ENCODE results near the gene RPL13A. TPM values are rescaled to one million over a fixed set of nuclear protein-coding genes. Genes with fewer than 3 reads are reported as not detected.

RPL13A gene
- total and polyA plus RNA-seq, 2 of the 13 experiments (the other 11 are each of a cell fraction or from before 2014, with no cell fraction given), result 2,601 to 3,407 TPM

- H3K27ac ChIP-seq (ENCODE audit: extremely low read length, insufficient read depth, low read length), result no peak overlapping the region
- FAIRE-seq (no peak), ATAC-seq (no peak), DNase-seq (ENCODE audit: low spot score) (no peak)
- intact Hi-C loops (cut with micrococcal nuclease; ENCODE audit: unreplicated experiment), result no loop called here
- H3K4me1 ChIP-seq (ENCODE audit: insufficient read depth, low read length), result no peaks in the 10 kb centered on the region
- H3K79me2 ChIP-seq (ENCODE audit: insufficient read depth, low read length), result no peaks in the 10 kb centered on the region
- TF ChIP-seq TMF1 (CRISPR knock-in tag; IDR thresholded peaks at IDR 0.05; ENCODE audit: low read depth) (no peak), KIAA2018 (CRISPR knock-in tag; IDR thresholded peaks at IDR 0.05; ENCODE audit: borderline replicate concordance) (no peak), ZNF292 (CRISPR knock-in tag; IDR thresholded peaks at IDR 0.05; ENCODE audit: borderline replicate concordance, low read depth) (no peak), ZNF260 (CRISPR knock-in tag; IDR thresholded peaks at IDR 0.05; ENCODE audit: borderline replicate concordance, low read depth) (no peak), TOPORS (CRISPR knock-in tag; IDR thresholded peaks at IDR 0.05) (no peak), KLF6 (CRISPR knock-in tag; IDR thresholded peaks at IDR 0.05) (no peak), SRSF9 (IDR thresholded peaks at IDR 0.05; ENCODE audit: borderline replicate concordance, insufficient read depth, low read depth, low read length, poor library complexity, severe bottlenecking) (no peak), XBP1 (CRISPR knock-in tag; IDR thresholded peaks at IDR 0.05) (no peak), RBAK (CRISPR knock-in tag; IDR thresholded peaks at IDR 0.05) (no peak), POLR2AphosphoS2 (IDR thresholded peaks at IDR 0.05; ENCODE audit: low read depth, low read length) (no peak), PHF21A (CRISPR knock-in tag; IDR thresholded peaks at IDR 0.05) (no peak), SMARCE1 (IDR thresholded peaks at IDR 0.05; ENCODE audit: borderline replicate concordance) (no peak), ASH2L (IDR thresholded peaks at IDR 0.05; ENCODE audit: insufficient read length, low read depth, low read length) (no peak), DNMT3B (CRISPR knock-in tag; conservative IDR thresholded peaks at IDR 0.05) (no peak), ZNF432 (CRISPR knock-in tag; IDR thresholded peaks at IDR 0.05; ENCODE audit: borderline replicate concordance) (no peak)
- POLR2A ChIA-PET, result no interaction called here
- no peaks in the 10 kb centered on the region for H3K9me3 ChIP-seq (ENCODE audit: low read length)
- 96% methylated on average over 25 of the region's 25 CpGs for WGBS (ENCODE audit: low lambda C conversion rate)
- no peak overlapping the region for H3K9ac ChIP-seq (ENCODE audit: insufficient read depth, low read depth, low read length)
- CTCF ChIA-PET (ENCODE audit: low intra/inter-chr PET ratio, low total read pairs), result no interaction called here
- no peak overlapping the region for H2AFZ ChIP-seq (ENCODE audit: low read length)
- in situ Hi-C loops (cut with HindIII; ENCODE audit: extremely low pct_ligation_motif_present, low pct_unique_long_range_greater_than_20kb), result no loop called here
- H3K27me3 ChIP-seq (ENCODE audit: control insufficient read depth in 1 of 2, insufficient read depth in 2 of 2, low read length in 2 of 2), result no peaks in the 10 kb centered on the region
- H3K36me3 ChIP-seq (replicated peaks in 1 of 2; ENCODE audit: control insufficient read depth in 1 of 2, insufficient read depth in 2 of 2, low read length in 2 of 2), result peaks cover 12 to 19% of the 10 kb centered on the region in 2 experiments; a peak in 4 of 5 replicates
- no TSS peak for BruUV-seq (replicated peaks)
- no peak overlapping the region for H3K4me3 ChIP-seq (replicated peaks in 1 of 3; ENCODE audit: insufficient read depth in 1 of 3, low read depth in 2 of 3, low read length in 3 of 3)
- H3K4me2 ChIP-seq (ENCODE audit: low read depth, low read length), result no peak overlapping the region
- H4K20me1 ChIP-seq (ENCODE audit: insufficient read depth, low read length), result no peaks in the 10 kb centered on the region
Observed at GRCh38 chr19:49528211-49528771, 40.9 kb downstream of the RPL13A start.

Data from HepG2 (cell line).